Erythroblast (primary cell): ENCODE measurements around the gene HS1BP3.

Experiments
- DNase-seq, 2 experiments: peaks; one replicate each; lab custom pipeline; 2025; lab: John Stamatoyannopoulos, UW
- GATA1 ChIP-seq: IDR thresholded peaks from 2 replicates; pipeline ENCODE4 v1.6.1; 2011; ENCODE audit warnings: low read depth, mild to moderate bottlenecking, control low read depth, low read length, moderate library complexity
- POLR2A ChIP-seq: IDR thresholded peaks from 2 replicates; pipeline ENCODE4 v1.6.1; 2011; ENCODE audit warnings: mild to moderate bottlenecking, low read length

The HS1BP3 gene

DNA sequence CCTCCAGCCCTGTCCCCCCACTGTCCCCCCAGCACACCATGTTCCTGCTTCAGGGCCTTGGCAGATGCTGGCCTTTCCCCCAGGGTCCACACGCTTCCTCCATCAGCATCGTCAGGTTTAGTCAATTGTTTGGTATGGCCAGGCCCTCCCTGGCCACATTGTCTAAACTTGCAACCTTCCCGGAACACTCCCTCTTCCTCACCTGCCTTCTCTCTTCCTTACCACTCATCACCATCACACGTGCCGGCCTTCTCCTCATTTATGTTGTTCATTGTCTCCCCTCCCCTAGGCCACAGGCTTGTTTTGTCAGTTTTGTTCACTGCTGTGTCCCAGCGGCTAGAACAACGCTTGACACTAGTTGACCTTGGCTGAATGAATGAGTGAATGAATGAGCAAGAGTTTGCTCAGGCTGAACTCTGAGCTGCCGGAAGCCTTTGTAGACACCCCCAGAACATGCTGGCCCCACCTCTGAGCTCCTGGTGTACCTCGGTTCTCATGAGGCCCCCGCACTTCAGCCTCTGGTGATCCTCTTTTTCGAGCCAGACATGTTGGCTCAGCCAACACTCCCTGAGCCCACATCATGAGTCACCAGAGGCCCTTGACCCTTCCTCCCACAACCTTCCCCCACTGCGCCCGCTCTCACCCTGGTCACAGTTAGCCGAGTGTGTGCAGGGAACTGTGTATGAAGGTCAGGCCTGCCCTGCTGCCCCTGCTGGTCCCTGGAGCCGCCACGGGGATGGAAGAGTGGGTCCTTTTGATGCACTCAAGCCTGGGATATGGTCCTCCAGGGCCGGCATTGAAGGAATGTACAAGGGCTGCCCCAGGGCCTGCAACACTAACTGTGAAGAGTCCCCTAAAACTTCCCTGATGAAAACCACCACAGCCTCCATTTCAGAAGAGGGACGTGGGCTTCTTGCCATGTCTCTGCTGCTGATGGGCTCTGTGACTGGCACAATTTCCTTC is 57.5 kb downstream of the HS1BP3 start:
- no peak for TF ChIP-seq POLR2A
- no peak for TF ChIP-seq GATA1
- no peak for DNase-seq

DNA sequence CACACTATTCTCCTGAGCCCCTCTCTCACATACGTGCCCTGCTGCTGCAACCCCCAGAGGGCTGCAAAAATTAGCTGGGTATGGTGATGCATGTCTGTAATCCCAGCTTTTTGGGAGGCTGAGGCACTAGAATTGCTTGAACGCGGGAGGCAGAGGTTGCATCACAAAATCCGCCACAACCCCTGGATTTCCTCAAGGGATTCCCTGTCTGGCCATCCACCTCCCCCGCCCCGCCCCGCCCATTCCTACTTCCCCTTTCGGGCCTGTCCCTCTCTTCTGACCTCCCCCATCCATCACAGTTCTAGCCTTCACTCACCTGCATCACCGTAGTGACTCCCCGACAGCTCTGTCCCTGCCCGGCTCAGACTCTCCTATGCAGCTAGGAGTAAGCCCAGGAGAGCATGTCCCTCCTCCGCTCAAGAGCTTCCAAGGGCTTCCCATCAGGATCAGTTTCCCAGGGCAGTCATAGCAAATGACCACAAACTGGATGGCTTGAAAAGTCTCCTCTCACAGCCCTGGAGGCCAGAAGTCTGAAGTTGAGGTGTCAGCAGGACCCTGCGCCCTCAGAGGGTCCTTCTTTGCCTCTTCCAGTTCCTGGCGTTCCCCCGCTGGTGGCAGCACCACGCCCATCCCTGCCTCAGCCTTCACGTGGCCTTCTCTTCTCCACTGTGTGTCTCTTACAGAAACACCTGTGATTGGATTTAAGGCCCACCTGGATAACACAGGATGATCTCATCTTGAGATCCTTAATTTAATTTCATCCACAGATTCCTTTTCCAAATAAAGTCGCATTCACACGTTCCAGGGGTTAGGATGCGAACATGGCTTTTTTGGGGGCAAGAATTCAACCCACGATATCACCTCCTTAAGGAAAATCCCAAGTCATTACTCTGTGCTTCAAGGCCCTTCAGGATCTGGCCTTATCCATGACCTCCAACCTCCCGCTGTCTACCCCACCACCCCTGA is 58.5 kb downstream of the HS1BP3 start:
- no peak for DNase-seq
- TF ChIP-seq POLR2A: no peak
- no peak for TF ChIP-seq GATA1

DNA sequence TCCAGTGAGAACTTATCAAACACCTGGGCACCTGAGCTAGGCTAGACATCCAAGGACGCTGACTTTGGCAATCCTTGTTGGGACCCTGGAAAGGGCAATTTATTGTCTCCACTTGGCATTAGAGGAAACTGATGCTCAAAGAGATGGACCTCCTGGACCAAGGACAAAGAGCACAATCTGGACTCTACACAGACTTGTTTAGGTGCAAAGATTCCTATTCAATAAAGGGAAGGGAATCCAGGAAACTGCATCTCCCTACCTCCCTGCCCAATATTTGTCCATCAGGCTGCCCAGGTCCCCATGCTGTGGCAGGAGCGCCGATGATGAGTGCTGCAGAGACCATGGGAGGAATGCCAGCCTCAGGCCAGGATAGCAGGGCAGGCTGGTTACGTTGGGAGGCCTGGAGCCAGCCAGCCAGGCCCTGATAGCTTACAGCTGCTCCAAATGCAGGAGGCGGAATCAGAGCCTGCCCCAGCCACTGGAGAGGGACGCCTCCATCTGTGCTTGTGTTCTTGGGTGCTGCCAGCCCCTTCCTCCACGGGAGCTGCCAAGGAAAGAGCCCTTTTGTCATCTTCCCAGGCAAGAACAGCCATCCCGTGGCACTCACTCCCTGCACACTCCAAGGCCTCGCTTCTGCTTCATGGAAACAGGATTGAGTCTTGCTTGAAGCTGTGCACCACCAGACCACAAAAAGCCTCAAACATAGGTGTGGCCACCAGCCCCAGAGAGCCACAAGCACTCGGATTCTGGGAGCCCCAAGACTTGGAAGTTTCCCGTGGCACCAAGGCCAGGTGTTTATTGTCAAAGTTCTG is 60.0 kb downstream of the HS1BP3 start:
- no peak for TF ChIP-seq POLR2A
- no peak for DNase-seq

DNA sequence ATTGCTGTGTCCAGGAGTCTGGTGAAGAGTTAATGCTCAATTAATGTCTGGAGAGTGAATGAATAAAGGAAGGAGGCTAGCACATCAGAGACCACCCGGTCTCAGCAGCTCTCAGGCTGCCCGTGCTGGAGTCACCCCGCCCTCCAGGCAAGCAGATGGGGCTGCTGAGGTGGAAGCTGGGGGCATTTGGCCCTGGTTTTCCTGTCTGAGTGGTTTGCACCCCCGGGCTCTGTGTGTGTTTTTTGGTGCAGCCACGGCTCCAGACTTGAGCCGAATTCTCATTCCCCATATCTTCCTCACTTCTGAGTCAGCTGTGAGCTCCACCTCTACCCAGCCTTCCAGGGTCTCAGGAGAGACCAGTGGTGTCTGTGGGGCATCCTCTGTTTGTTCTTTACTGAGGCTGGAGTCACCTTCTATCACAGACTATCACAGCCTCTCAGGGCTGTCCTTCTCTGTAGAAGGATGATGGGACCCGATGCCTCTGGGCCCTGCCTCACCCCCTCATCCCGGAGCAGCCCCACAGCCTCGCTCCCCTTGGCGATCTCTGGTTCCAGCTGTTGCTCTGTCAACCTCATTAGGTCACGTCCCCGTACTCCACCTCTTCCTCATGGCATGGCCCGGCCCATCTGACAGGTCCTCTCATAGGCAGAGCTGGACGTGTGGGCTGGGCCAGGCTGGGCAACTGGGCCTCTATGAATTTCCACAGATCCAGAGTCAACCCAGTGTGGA is 60.8 kb downstream of the HS1BP3 start:
- DNase-seq: no peak
- TF ChIP-seq GATA1 (no peak), POLR2A (no peak)

DNA sequence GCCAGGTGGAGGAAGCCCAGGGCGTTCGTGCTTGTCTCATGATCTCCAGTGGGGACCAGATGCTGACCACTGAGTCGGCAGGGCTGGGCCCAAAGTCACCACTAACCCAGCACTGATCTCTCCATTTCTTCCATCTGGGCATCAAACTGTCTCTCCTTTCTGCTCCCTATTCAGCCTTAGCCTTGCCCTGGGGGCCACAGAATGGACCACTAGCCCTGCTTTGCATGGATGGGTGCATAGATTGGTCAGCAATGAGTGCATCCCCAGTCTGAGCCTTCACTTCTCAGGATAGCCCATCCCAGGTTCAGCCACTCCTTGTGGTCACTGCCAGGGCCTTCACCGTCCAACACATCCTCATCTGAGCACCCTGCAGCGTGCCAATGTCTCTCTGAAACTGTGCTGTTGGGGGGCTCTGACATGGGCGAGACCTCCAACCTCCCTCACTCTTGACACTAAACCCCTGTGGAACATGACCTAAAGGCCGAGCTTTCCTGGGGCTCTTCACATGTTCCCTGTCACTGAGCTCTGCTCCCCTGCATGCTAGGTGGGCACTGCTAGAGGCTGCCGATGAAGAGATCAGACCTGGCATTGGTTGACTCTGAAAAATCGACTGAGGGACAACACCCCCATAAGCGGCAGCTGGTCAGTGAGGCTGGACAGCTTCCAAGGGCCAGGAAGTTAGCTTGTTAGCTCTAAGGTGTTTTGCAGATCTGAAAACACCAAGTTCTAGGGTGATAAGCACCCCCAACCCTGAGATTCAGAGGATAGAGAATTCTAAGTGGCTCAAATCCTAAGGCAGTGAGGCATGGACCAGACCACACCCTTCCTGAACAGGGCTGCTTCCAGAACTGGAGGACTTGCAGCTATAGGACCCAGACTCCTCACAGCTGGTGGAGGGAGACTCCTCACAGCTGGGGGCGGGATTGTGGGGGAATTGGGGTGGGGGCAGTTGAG is 61.7 kb downstream of the HS1BP3 start:
- TF ChIP-seq POLR2A: no peak
- TF ChIP-seq GATA1: no peak
- DNase-seq: no peak

DNA sequence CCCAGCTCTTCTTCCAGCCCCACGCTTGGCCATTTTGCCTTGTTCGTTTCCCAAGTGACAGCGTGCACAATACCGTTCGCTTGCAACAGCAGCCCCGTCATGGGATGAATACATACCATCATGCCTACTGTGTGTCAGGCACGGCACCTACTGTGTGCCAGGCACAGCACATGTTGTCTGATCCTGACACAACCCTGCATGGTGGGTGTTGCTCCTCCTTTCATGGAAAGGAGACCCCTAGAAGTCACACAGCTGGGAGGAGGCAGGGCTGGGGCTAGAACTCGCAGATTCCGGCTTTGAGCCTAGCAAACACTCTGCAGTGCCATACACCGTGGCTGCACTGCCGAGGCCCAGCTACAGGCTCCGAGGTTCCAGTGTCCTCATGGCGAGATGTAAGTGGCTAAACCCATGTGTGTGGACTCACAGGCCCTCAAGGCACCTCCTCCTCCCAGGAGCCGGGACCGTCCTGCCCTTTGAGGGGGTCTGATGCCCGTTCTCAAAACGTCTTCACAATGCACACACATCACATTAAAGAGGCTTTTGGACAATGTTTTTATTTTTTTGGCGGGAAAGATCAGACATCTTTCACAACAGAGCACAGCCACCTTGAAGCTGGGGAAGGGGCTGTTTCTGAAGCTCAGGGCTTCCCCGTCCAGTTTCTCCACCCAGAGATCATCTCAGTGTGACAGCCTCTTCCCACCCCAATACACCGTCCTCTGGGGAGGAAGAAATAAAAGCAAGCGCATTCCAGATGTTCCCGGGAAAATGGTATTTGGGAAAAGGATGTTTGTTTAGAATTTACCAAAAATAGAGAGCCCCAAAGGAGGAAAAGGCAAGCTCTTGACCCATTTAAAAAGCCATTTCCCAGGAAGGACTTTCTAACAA is 64.9 kb downstream of the HS1BP3 start:
- DNase-seq: no peak
- no peak for TF ChIP-seq POLR2A
- no peak for TF ChIP-seq GATA1

DNA sequence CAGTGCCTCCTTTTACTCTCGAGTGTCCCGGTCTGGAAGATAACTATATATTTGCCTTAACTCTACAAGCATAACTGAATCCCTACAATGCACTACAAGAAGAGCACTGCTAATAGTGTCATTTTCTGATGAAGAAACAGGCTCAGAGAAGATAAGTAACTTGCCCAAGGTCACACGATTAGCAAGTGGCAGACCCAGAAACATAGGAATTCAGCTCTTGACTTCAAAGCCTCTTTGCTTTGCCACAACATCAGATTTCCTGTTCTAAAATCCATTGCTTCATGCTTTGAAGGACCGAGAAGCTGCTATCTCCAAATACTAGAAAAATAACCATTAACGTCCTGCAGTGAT is 65.6 kb downstream of the HS1BP3 start:
- no peak for DNase-seq
- no peak for TF ChIP-seq GATA1
- TF ChIP-seq POLR2A: no peak

DNA sequence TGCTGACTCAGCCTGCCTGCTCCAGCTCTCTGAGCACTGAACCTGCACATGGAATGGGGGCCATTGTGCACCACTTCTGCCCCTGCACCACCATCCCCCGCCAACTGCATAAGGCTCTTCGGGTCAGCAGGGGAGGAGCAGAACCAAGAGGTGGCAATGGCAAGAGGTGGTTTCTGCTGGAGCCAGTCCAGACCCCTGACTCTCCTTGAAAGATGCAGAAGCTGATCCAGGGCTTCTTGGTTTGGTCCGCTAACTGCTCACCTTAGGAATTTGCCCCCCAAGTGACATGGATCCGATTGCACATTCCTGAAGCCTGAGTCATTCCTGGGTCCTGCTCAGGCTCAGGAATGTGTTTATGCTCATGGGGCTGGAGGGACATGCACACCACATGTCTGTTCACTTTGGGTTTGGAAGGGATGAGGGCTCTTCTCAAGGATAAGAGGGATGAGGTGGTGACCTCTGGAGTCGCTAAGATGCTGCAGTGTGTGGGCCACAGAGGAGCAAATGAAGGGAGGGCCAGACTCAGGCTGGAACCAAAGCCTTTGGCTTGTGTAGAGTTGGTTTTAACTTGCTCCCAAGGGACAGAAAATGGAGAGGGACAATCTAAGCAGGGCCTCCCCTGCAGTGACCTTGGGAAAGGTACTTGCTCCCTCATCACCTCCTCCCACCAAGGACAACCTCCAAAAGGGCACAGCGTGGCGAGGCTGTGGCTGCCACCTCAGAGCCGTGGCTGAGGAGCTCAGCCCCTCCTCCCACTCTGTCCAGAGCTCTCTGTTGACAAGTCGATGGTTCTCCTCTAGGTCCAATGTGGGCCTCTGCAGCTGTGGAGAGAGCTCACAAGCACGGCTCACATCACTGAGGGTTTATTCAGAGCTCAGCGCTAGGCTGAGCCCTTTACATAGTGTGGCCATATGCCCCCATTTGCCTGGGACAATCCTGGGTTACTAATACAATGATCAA is 66.2 kb downstream of the HS1BP3 start:
- TF ChIP-seq GATA1 (no peak), POLR2A (no peak)
- DNase-seq: no peak

DNA sequence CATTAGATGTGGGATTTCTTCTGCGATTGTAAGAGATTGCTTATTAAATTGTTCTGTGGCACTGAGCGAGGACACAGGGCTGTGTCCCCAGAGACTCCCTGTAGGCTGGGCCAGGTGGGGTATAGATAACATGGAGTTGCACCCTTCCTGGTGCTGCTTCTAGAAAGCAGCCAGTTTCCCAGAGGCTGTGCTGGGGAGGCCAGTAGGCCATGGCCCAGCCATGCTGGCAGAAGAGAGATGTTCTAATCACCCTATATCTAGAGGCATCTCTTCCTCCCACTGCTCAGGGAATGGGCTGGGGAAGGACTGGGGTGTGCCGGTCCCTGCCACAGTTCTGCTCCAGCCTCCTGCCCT is 66.9 kb downstream of the HS1BP3 start:
- DNase-seq: no peak
- TF ChIP-seq POLR2A (no peak), GATA1 (no peak)

DNA sequence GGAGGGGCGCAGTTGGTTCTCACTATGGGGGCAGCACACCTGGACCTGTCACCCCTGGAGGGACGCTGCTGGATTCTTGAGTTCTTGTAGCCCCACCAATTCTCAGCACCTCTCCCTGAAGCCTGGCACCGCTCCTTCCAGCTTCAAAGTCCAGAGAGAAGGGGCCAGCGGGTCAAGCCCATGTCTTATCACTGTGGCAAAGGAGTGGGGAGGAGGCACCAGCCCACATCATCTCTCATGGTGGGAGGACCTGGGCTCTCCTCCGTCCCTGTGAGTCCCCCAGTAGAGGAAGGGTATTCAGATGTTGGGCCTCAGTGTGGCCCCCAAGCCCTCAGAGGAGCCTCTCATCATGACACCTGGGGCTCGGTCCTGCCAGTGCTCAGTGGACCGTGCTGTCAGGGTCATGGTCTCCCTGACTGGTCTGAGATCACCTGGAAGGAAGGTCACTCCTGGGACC is 67.4 kb downstream of the HS1BP3 start:
- TF ChIP-seq POLR2A: no peak
- TF ChIP-seq GATA1: no peak
- no peak for DNase-seq
